CD4-positive, alpha-beta T cell (primary cell): ENCODE measurements around the gene TCF12. TPM values are rescaled to one million over a fixed set of nuclear protein-coding genes. Genes with fewer than 3 reads are reported as not detected.
A peak's percentile ranks its signal among the peaks of the same experiment; 100 is the strongest.

ENCODE experiments used
- ATAC-seq: fragments of 200-7000 bp; cut with Tn5 transposase; one replicate; pipeline ENCODE4 v1.10.0; 2022; ENCODE audit warnings: mild to moderate bottlenecking; ENCODE audit not compliant: poor library complexity
- CTCF ChIA-PET: fragments of 350-600 bp; sonication (Branson Sonifier 250); formaldehyde crosslinking; loops from one replicate; lab custom pipeline; 2021; ENCODE audit warnings: antibody characterized with exemption, inconsistent platforms; lab: Charles Lee
- POLR2A ChIA-PET: fragments of 350-600 bp; sonication (Branson Sonifier 250); formaldehyde crosslinking; loops from one replicate; lab custom pipeline; 2021; ENCODE audit warnings: antibody characterized with exemption, inconsistent platforms; lab: Charles Lee
- DNase-seq, 14 experiments: peaks; one replicate each; pipeline ENCODE4 v3.0.0-alpha.2; 2013 to 2020; ENCODE audit warnings: mixed read lengths in 2 of 14
- H3K27ac ChIP-seq, 2 donors: one replicate each; pipeline versions ENCODE4 v1.5.1 to v1.7.0; 2013; ENCODE audit warnings: low read length in 2 of 2, low read depth in 1 of 2, mild to moderate bottlenecking in 1 of 2
- H3K27me3 ChIP-seq, 2 experiments: 1 replicate in 1 of 2; 2 replicates in 1 of 2; pipeline versions ENCODE4 v1.6.1 to v1.7.0; 2013; ENCODE audit warnings: low read length in 2 of 2, control low read depth in 1 of 2, mild to moderate bottlenecking in 1 of 2, moderate library complexity in 1 of 2; ENCODE audit not compliant: insufficient read depth in 2 of 2, control insufficient read depth in 1 of 2
- H3K36me3 ChIP-seq: one replicate; pipeline ENCODE4 v1.6.1; 2013; ENCODE audit warnings: low read length, control low read depth; ENCODE audit not compliant: insufficient read depth
- H3K4me1 ChIP-seq: one replicate; pipeline ENCODE4 v1.6.1; 2013; ENCODE audit warnings: low read length, control low read depth; ENCODE audit not compliant: insufficient read depth
- H3K4me3 ChIP-seq: one replicate; pipeline ENCODE4 v1.5.1; 2013; ENCODE audit warnings: mild to moderate bottlenecking, low read length, moderate library complexity
- H3K9me3 ChIP-seq, 2 experiments: 1 replicate in 1 of 2; 2 replicates in 1 of 2; pipeline versions ENCODE4 v1.6.1 to v1.7.0; 2013; ENCODE audit warnings: low read length in 2 of 2, mild to moderate bottlenecking in 2 of 2, control low read depth in 1 of 2, moderate library complexity in 1 of 2; ENCODE audit not compliant: control insufficient read depth in 1 of 2, insufficient read depth in 1 of 2
- H3K27ac Mint-ChIP-seq: one replicate; pipeline ENCODE4 v1.8.0; 2020; ENCODE audit warnings: mixed read lengths
- H3K27me3 Mint-ChIP-seq: one replicate; pipeline ENCODE4 v1.8.0; 2021; ENCODE audit warnings: mixed read lengths
- H3K36me3 Mint-ChIP-seq: one replicate; pipeline ENCODE4 v1.8.0; 2021; ENCODE audit warnings: low read depth, mixed read lengths
- H3K4me1 Mint-ChIP-seq: one replicate; pipeline ENCODE4 v1.8.0; 2021; ENCODE audit warnings: low read depth, mixed read lengths
- H3K4me3 Mint-ChIP-seq: one replicate; pipeline ENCODE4 v1.8.0; 2020; ENCODE audit warnings: mild to moderate bottlenecking, mixed read lengths
- H3K9me3 Mint-ChIP-seq: one replicate; pipeline ENCODE4 v1.8.0; 2020; ENCODE audit warnings: mixed read lengths
- CTCF ChIP-seq: fragments of 200-600 bp; IDR thresholded peaks from one replicate; pipeline ENCODE4 v1.8.0; 2022; ENCODE audit warnings: antibody characterized with exemption, mild to moderate bottlenecking
- intact Hi-C, 2 experiments: fragments of 100-400 bp; cut with DNase I in 1 of 2; cut with micrococcal nuclease in 1 of 2; formaldehyde crosslinking; loops; one replicate each; pipeline versions ENCODE4 v1.15.1 to v1.9.0; 2023 to 2025; cut with DNase I, micrococcal nuclease
- polyA plus RNA-seq, 2 donors: library from polyadenylated mRNA; unstranded; fragments of 120-200 nt; gene quantifications; one replicate each; pipeline ENCODE4 v1.2.1, GENCODE V29; 2013
- total RNA-seq, 174 experiments: library from RNA in 2 of 174; stranded (reverse) in 2 of 174; gene quantifications; one replicate each; pipeline ENCODE4 v1.2.3 and lab custom pipeline; 2021 to 2026

Gene TCF12
- total RNA-seq (10 to 100 TPM; 54.0 TPM), total RNA-seq (lab: John Stamatoyannopoulos, UW) (47.3 to 137 (median 97.0) reads per million in 172 experiments)
- polyA plus RNA-seq (2013, experiment 1 of 2), result 27.3 TPM
- polyA plus RNA-seq (2013, experiment 2 of 2), result 36.6 TPM

- Histone ChIP-seq H3K27me3 (no peaks in the 10 kb centered on the region), H3K9me3 (no peaks in the 10 kb centered on the region), H3K36me3 (peaks cover 8% of the 10 kb centered on the region), H3K4me1 (peaks cover 28% of the 10 kb centered on the region), H3K4me3 (peak within 1 kb of the TSS; percentile 82), H3K27ac (peak within 1 kb of the TSS; percentile 68 to 71)
- H3K4me3 Mint-ChIP-seq, result peak within 1 kb of the TSS; percentile 95
- ChIA-PET CTCF (interaction anchor here (0.9 to 1.3 kb wide), 8 partner anchors 9 to 388 kb away, joined by 3 to 5 read pairs (median 4); no protein-coding TSS in a partner anchor), POLR2A (interaction anchor here (0.6 to 3.9 kb wide), 25 partner anchors 10 to 1721 kb away, joined by 3 to 69 read pairs (median 4); partner anchors contain the start of gene ZNF280D)
- H3K4me1 Mint-ChIP-seq, result peaks cover 49% of the 10 kb centered on the region
- H3K9me3 Mint-ChIP-seq, result no peaks in the 10 kb centered on the region
- DNase-seq (peak; percentile 78 to 95 (median 84)), ATAC-seq (peak; percentile 75)
- peaks cover 25% of the 10 kb centered on the region for H3K36me3 Mint-ChIP-seq
- intact Hi-C loops, result loop anchor here (1.0 to 10.0 kb wide), 7 partner anchors 31 to 389 kb away; partner anchors contain the start of gene ZNF280D (in 1 of the 2)
- no peaks in the 10 kb centered on the region for H3K27me3 Mint-ChIP-seq
- peak within 1 kb of the TSS; percentile 91 for H3K27ac Mint-ChIP-seq
- peak; percentile 56 for TF ChIP-seq CTCF
Measured at GRCh38 chr15:56918046-56918938, at the start of gene TCF12. TSS of gene TCF12 (plus strand) at chr15:56918644. CDS start at chr15:56919914, 1,270 bp downstream.

- no peak overlapping the region for H3K4me3 Mint-ChIP-seq
- no peak for ATAC-seq
Measured at GRCh38 chr15:56869573-56869972, 48.9 kb upstream of the TCF12 start.

More at GRCh38 chr15:56869573-56869972, 48.9 kb upstream of the TCF12 start:
- Mint-ChIP-seq H3K4me1 (no peaks in the 10 kb centered on the region), H3K27me3 (no peaks in the 10 kb centered on the region), H3K36me3 (no peaks in the 10 kb centered on the region), H3K27ac (no peak overlapping the region), H3K9me3 (no peaks in the 10 kb centered on the region)
- Histone ChIP-seq H3K27me3 (no peaks in the 10 kb centered on the region), H3K4me3 (no peak overlapping the region), H3K4me1 (no peaks in the 10 kb centered on the region), H3K27ac (no peak overlapping the region), H3K36me3 (no peaks in the 10 kb centered on the region), H3K9me3 (no peaks in the 10 kb centered on the region)
- peak in 3 of 14 experiments; percentile 8 to 25 (median 17) for DNase-seq
- ChIA-PET CTCF (no interaction called here), POLR2A (interaction anchor here (1.0 kb wide), 1 partner anchor 49 kb away, joined by 4 read pairs; the partner anchor contains the start of gene TCF12)
- peak; percentile 15 for TF ChIP-seq CTCF
- intact Hi-C loops, result loop anchor here in 1 of 2 experiments (5.0 kb wide), 1 partner anchor 372 kb away; no protein-coding TSS in a partner anchor
